ENCODE measurements around the gene AGMO.
A peak's percentile ranks its signal among the peaks of the same experiment; 100 is the strongest.

AGMO gene

GRCh38 chr7:15452670-15453069, 109.1 kb downstream of the AGMO start:
- no peak for DNase-seq

GRCh38 chr7:15446722-15447121, 115.1 kb downstream of the AGMO start:
- DNase-seq: no peak

DNA sequence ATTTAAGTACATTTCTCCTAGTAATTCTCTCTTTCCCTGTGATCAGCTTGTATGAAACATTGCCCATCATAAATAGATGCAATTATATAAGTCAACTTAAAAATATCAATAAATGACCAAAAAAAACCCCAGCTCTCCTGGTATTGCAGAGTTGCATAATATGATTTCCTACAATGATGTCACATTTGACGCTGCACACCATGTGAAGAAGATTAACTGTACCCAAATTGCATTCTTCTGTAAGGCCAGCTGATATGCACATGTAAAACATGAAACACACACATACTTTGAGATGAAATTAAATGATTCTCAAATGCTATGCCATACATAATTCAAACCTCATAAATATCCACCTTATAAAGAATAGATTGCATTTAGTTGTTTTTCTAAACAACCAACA, 115.5 kb downstream of the AGMO start:
- DNase-seq: no peak

GRCh38 chr7:15441915-15442314, 119.9 kb downstream of the AGMO start:
- no peak for DNase-seq

DNA sequence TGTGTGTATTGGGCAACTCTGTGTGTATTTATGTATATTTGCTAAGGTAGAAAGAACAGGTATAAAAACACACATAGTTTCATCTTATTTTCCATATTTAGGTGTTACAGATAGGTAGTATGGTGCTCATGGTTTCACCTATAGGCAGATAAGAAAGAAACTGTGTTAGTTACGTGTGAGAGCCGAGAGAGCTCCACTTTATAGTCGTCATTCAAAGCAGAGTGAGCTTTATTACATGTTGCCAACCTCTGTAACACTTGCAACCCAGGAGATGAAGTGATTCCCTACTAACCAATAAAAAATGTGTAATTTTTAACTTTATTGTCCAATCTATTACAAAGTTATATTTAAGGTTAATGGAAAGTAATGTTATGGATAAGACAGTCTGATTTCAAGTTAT, 121.3 kb downstream of the AGMO start:
- DNase-seq: no peak

DNA sequence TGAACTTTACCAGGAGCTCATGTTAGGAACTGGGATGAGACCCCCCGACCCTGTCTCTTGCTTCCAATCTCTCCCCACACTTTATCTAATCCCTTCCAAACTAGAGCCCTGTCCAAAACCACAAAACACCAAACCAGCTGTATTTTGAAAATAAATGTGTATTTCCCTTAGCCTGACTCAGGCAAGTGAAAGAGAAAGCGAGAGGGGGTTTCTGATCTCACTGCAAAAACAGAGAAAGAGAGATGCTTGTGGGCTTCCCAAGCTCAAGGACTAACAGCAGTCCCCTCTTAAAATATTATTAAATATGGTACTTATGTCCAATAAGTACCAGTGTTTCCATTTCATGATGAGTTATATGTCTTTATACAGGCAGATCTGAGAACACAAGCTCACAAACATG, 122.0 kb downstream of the AGMO start:
- DNase-seq: no peak

GRCh38 chr7:15433151-15433550, 128.7 kb downstream of the AGMO start:
- DNase-seq: no peak

DNA sequence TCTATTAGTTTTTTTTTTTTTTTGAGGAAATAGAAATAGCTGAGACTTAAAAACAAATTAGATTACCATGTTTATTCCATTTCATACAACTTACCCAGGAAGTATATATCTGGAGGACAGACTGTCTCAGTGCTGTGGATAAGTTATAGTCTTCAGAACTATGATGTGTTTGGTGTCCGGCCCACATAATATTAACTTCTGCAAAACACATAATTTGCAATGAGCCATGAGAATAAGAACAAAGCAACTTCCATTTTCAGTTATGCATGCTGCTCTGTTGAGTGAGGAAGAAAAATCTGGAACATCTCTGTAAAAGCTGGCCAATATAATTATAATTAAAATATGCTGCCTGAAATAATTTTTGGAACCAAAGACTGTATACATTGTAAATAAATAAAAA, 130.9 kb downstream of the AGMO start:
- no peak for DNase-seq

DNA sequence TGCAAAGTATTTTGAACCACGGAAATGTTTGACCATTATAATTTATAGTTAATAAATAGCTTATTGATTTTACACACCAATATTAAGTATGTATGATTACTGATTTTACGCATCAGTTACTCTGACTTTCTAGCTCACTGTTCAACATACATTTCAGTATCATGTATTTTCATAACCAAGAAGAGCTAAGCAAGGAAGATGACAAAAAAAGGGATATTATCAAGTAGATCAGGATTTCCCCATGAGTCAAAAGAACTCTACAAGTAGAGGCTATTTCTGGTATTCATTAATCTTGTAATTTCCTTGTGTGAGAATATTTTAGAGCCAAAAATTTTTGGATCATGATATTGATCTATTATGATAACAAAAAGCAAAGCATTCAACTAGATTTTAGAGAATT, 131.6 kb downstream of the AGMO start:
- no peak for DNase-seq

DNA sequence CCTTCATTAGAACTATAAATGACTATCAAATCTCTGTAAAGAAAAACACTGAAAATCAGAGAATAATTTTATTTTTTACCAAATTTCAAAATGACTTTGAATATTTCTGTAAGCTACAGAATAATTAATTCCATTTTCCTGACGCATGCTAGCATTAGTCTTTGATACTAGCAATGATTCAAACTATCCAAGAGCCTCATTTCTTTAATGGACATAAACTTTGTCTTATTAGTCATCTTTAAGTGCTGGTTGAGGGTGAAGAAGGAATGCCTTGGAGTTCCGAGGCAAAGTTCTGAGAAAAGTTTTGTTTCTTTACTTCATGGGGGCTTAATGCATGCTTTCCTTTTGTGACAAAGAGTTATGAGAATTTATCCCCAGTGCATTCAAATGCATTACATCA, 137.3 kb downstream of the AGMO start:
- DNase-seq: no peak

DNA sequence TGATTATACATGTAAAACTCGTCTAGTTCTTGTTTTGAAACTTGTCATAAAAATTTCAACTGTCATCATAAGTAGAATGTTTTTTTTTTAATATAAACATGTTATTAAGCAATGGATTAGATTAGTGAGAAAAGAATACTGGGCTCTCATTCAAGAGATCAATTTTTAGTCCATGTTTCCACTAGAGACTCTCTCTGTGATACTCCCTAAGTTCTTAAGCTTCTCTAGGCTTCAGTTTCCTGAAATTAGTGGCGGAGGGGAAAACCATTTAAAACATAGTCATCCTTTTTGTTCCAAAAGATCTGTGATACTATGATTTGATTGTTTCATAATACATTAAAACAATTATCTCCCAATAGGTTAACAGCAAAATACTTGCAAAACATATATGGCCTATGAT, 142.2 kb downstream of the AGMO start:
- DNase-seq: no peak

DNA sequence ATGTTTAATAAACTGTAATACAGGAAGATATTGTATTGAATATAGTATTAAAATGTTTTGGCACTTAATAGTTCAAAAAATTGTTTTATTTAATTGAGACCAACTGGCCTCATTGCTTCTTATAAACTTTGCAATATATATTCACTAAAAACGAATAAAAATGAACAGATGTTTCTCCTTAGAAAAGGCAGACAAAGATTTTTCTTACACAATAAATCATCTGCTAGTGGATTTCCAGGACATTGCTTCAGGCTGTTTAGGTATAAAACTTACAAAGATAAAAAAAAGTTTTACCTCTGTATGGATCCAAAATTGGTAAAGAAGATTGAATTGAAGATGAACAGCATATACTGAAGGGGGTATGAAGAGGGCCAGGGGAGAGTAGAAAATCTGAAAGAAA, 143.6 kb downstream of the AGMO start:
- no peak for DNase-seq

DNA sequence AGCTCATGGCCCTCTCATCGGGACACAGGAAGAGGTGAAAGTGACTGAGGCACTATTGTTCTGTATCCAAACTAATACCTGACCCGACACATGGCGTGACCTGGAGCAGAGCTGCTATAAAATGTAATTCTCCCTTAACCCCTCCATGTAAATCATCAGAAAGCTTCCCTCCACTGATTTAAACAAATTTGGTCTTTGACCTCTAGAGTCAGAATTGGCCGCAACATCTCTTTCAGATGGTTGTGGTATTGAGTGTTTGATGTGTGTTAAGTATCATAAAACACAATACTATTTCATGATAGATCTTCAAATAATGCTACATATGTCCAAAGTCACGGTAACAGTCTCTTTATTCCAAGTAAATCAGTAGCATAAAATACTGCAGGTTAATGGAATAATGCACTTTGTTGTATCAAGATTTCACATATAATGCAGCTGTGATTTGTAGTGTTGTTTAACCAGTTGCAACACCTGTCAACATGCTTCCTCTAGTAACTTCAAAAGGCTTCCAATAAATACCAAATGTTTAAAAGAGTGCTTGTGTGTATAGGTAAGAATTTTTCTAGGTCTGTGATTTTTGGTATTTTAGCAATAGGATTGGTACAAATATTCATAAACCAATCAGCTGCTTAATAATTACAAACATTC, 144.3 kb downstream of the AGMO start:
- no peak for DNase-seq

- DNase-seq: no peak
Measured at GRCh38 chr7:15411019-15411418, 150.8 kb downstream of the AGMO start.

GRCh38 chr7:15407910-15408309, 153.9 kb downstream of the AGMO start:
- DNase-seq: no peak

- peak in 1 of 2 experiments; percentile 22 for DNase-seq
Measured at GRCh38 chr7:15403751-15404150, 158.1 kb downstream of the AGMO start.

DNA sequence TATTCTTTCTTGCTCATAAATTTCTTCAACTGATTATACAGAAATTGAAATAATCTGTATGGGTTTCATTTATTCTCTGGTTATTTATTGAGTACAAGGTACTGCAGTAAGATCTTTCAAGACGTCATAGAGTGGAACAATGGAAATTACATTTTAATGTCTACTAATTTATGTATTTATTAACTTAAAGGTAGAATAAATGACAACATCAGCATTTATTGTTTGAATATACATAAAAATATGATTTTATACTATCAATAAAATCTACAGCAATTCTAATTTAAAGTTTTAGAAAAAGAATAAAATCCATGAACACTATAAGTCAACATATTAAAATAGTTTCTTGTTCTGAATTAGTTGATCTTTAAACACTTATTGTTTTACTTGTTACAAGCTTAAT, 158.5 kb downstream of the AGMO start:
- no peak for DNase-seq

- DNase-seq: no peak
Measured at GRCh38 chr7:15402436-15403136, 159.2 kb downstream of the AGMO start.

- no peak for DNase-seq
Measured at GRCh38 chr7:15400440-15400839, 161.4 kb downstream of the AGMO start.

GRCh38 chr7:15399441-15399840, 162.4 kb downstream of the AGMO start:
- DNase-seq: no peak

- DNase-seq: no peak
Measured at GRCh38 chr7:15397922-15398760, 163.7 kb downstream of the AGMO start.

- no peak for DNase-seq
Measured at GRCh38 chr7:15397159-15397550, 164.7 kb downstream of the AGMO start.

DNA sequence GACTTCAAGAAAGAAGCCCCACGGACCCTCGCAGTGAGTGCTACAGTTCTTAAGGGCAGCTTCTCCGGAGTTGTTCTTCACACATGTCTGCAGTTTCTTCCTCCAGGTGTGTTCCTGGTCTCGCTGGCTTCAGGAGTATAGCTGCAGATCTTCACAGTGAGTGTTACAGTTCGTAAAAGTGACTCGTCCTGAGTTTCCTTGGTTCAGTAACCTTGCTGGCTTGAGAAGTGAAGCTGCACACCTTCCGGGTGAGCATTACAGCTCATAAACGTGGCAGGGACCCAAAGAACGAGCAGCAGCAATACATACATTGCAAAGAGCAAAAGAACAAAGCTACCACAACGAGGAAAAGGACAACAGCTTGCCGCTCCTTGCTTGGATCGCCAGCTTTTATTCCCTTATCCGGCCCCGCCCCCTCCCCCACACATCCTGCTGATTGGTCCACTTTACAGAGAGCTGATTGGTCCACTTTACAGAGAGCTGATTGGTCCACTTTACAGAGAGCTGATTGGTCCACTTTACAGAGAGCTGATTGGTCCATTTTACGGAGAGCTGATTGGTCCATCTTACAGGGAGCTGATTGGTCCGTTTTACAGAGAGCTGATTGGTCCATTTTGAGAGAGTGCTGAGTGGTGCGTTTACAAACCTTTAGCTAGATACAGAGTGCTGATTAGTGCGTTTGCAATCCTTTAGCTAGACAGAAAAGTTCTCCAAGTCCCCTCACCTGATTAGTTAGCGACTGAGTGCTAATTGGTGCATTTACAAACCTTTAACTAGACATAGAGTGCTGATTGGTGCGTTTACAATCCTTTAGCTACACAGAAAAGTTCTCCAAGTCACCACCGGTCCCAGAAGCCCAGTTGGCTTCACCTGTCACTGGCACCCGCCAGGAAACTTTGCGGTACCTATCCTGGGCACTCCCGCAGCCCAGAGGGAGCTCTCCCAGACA, 165.3 kb downstream of the AGMO start:
- DNase-seq: no peak

Data from NCI-H524 (cell line).